GM10266 (cell line): ENCODE results near the gene ANKAR.
"Not testable (repeated sequence)": the region's sequence is repeated elsewhere in the genome, so short reads cannot be mapped to it uniquely, and the experiment has no call there.

ENCODE experiments used
- DNase-seq: peaks from one replicate; pipeline ENCODE4 v3.0.0; 2012; ENCODE audit errors: extremely low spot score
- TF ChIP-seq, protein P1 (sequence below): IDR thresholded peaks from 2 replicates; pipeline ENCODE4 v1.5.1; 2012; ENCODE audit warnings: mild to moderate bottlenecking, low read depth; ENCODE audit not compliant: control insufficient read depth, insufficient read depth; ENCODE audit errors: missing control alignments

Gene ANKAR

DNA sequence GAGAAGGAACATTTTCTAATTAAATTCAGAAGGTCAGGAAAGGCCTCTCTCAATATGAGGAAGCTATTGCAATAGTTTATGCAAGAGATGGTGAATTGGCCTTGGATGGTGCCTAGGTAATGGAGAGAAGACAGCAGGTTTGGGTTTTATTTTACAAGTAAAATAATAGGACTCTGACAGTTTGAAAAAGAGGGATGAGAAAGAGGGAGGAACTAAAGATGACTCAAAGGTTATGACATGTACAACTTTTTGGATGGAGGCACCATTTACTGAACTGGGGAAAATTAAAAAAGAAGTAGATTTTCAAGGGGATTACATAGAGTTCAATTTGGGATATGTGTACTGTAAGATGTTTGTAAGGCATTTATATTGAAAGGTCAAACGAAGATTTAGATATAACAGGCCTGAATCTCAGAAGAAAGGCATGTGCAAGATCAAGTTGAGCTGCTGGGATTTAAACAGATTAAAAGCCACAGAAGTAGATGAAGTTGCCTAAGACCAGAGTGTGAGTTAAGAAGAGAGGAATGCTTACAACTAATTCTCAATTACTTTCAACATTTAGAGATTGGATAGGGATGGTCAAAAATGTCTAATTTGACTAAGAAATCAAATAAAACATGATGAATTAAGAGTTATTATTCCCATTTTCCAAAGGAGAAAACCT lies 25.5 kb upstream of the ANKAR start:
- no peak for DNase-seq
- TF ChIP-seq, protein P1, sequence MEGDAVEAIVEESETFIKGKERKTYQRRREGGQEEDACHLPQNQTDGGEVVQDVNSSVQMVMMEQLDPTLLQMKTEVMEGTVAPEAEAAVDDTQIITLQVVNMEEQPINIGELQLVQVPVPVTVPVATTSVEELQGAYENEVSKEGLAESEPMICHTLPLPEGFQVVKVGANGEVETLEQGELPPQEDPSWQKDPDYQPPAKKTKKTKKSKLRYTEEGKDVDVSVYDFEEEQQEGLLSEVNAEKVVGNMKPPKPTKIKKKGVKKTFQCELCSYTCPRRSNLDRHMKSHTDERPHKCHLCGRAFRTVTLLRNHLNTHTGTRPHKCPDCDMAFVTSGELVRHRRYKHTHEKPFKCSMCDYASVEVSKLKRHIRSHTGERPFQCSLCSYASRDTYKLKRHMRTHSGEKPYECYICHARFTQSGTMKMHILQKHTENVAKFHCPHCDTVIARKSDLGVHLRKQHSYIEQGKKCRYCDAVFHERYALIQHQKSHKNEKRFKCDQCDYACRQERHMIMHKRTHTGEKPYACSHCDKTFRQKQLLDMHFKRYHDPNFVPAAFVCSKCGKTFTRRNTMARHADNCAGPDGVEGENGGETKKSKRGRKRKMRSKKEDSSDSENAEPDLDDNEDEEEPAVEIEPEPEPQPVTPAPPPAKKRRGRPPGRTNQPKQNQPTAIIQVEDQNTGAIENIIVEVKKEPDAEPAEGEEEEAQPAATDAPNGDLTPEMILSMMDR: no peak

DNA sequence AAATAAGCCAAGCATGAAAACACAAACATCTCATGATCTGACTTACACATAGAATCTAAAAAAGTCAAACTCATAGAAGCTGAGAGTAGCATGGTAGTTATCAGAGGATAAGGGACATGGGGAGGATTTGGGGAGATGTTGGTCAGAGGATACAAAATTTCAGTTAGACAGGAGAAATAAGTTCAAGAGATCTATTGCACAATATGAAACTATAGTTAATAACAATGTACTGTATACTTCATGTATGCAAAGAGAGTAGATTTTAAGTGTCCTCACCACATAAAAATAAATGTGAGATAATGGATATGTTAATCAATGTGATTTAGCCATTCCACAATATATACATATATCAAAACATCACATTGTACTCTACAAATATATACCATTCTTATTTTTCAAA lies 23.2 kb upstream of the ANKAR start:
- no peak for DNase-seq
- TF ChIP-seq, protein P1: no peak

DNA sequence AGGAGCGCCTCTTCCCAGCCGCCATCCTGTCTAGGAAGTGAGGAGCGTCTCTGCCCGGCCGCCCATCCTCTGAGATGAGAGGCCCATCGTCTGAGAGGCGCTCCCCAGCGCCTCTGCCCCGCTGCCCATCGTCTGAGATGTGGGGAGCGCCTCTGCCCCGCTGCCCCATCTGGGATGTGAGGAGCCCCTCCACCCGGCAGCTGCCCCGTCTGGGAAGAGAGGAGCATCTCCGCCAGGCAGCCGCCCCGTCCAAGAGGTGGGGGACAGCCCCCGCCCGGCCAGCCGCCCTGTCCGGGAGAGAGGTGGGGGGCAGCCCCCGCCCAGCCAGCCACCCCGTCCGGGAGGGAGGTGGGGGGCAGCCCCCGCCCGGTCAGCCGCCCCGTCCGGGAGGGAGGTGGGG lies 21.0 kb upstream of the ANKAR start:
- DNase-seq: not testable (repeated sequence)

DNA sequence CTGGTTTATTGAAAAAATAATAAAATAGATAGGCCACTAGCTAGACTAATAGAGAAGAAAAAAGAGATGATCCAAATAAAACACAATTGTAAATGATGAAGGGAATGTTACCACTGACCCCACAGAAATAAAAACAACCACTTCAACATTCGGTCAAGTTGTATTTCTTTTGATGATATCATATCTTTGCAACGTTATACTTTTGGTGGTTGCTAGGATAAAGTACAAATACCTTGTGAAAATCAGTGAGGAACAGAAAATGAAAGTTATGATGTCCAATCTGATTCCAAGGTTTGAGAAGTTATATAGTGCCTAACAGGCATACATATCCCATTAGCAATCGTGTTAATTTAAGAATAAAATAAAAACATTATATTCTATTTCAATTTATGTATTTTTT lies 19.8 kb upstream of the ANKAR start:
- no peak for DNase-seq
- TF ChIP-seq, protein P1: no peak

DNA sequence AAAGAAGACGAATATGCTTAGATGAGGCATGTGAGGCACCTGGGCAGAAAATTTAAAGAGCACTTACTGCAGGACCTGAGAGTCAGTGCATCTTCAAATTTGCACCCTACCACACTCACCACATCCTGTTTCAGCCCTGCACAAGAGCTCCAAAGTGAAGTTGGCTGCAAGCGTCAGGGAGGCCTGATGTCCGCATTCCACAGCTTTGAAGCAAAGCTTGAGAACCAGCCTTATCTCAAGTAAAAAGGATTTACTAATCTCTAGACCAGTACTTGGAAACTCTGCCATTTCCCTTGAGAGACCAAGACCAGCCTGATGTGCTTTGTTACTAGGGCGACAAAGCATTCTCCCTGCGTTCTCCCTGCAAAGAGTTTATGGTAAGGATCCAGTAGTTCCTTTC lies 16.6 kb upstream of the ANKAR start:
- TF ChIP-seq, protein P1: no peak
- no peak for DNase-seq

DNA sequence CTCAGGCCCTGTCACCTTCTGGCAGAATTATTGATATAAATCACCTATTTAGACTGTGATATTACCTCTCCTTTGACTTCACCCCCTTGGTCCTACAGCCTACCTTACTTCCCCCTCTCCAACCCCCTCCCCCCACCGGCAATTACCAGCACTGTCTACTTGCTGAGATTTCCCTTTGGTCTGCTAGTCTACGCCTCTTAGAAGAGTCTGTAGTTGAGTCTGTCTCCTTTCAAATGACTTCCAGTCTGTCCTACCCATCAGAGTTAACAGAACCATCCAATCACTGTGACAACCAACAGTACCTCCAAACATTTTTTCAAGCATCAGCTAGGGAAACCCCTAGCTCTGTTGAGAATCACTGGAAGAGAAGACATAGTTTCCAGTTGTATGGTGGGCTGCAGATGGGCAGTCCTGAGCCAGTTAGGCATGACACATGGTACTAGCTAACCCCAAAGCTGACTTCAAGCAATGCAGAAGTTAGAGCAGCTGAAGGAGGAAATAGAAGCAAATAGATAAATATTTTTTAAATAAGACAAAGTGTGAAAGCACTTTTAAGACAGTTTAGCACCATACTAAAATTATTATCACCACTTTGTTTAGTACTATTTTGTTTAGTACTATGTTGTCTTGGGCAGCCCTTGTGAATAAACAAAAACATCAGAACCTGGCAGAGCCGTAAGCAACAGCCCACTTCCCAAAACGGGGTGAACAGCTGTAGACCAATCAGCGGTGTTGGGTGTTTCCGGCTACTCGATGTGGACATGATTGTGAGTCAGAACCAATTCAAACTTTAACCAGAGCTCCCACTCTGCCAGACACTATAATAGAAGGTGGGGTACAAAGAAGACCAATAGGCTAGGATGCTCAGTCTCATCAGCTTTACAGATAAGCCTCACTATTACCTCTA lies 15.9 kb upstream of the ANKAR start:
- no peak for DNase-seq
- TF ChIP-seq, protein P1: no peak

DNA sequence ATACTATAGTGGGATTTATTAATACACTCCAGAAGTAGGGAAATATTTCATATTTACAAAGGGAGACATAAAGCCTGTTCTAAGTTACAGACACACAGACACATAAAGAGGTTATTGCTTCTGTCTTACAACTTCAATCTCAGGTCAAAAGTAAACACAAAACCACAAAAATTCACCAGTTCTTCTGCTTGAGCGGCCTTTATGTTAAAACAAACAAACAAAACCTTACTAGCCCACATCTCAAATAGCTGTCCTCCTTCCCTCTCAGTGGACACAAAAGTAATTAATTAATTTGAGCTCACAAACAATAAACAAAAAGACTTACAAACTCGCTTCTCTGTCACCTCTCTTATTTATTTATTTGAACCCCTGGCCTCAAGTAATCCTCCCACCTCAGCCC lies 14.7 kb upstream of the ANKAR start:
- no peak for DNase-seq

More for the DNA sequence above, 14.7 kb upstream of the ANKAR start:
- TF ChIP-seq, protein P1: no peak
